ENCODE data around the gene ABCC1.

ABCC1 gene

GRCh38 chr16:16146380-16147315, 197.2 kb downstream of the ABCC1 start:
- H3K27ac ChIP-seq (ENCODE audit: extremely low read depth, low read depth, low read length) = no peak overlapping the region
- H3K9me3 ChIP-seq (ENCODE audit: control insufficient read depth, insufficient read depth, low read depth, low read length) = no peaks in the 10 kb centered on the region
- H3K4me3 ChIP-seq (ENCODE audit: low read depth, low read length) = no peak overlapping the region
- H3K4me1 ChIP-seq (ENCODE audit: control insufficient read depth, insufficient read depth, low read length) = no peaks in the 10 kb centered on the region
- ChIA-PET CTCF (interaction anchor here (0.7 kb wide), 1 partner anchor 272 kb away, joined by 3 read pairs; no protein-coding TSS in a partner anchor), POLR2A (no interaction called here)
- peaks cover 0 to 21% of the 10 kb centered on the region in 2 experiments; a peak in 1 of 3 replicates for H3K36me3 ChIP-seq (ENCODE audit: control insufficient read depth in 2 of 2, insufficient read depth in 1 of 2, low read length in 2 of 2)
- TF ChIP-seq ZNF600 (tag by site-specific recombination; IDR thresholded peaks at IDR 0.05) (no peak), ZBTB26 (tag by site-specific recombination; optimal IDR thresholded peaks at IDR 0.05) (no peak), ZNF560 (tag by site-specific recombination; IDR thresholded peaks at IDR 0.05; ENCODE audit: borderline replicate concordance) (no peak), ZSCAN4 (tag by site-specific recombination; IDR thresholded peaks at IDR 0.05) (no peak), KLF10 (tag by site-specific recombination; IDR thresholded peaks at IDR 0.05) (no peak), TCF7L2 (IDR thresholded peaks at IDR 0.05; ENCODE audit: borderline replicate concordance, low read depth, low read length) (no peak), WT1 (tag by site-specific recombination; IDR thresholded peaks at IDR 0.05) (no peak), ZNF354C (tag by site-specific recombination; IDR thresholded peaks at IDR 0.05; ENCODE audit: borderline replicate concordance, low read depth) (no peak), ZNF624 (tag by site-specific recombination; IDR thresholded peaks at IDR 0.05) (no peak), ZBTB10 (tag by site-specific recombination; IDR thresholded peaks at IDR 0.05) (no peak), ZNF843 (tag by site-specific recombination; IDR thresholded peaks at IDR 0.05) (no peak), ZBTB6 (tag by site-specific recombination; IDR thresholded peaks at IDR 0.05) (no peak), ZNF394 (tag by site-specific recombination; IDR thresholded peaks at IDR 0.05; ENCODE audit: borderline replicate concordance) (no peak), ZNF473 (tag by site-specific recombination; IDR thresholded peaks at IDR 0.05) (no peak), ZNF645 (tag by site-specific recombination; IDR thresholded peaks at IDR 0.05) (no peak), ZNF239 (tag by site-specific recombination; IDR thresholded peaks at IDR 0.05) (no peak), ZNF404 (tag by site-specific recombination; IDR thresholded peaks at IDR 0.05) (no peak), ZNF341 (tag by site-specific recombination; IDR thresholded peaks at IDR 0.05; ENCODE audit: low read depth) (no peak), ZNF211 (tag by site-specific recombination; IDR thresholded peaks at IDR 0.05; ENCODE audit: low read depth) (no peak)
